ENCODE data around the gene ZNF296.

Gene ZNF296

DNA sequence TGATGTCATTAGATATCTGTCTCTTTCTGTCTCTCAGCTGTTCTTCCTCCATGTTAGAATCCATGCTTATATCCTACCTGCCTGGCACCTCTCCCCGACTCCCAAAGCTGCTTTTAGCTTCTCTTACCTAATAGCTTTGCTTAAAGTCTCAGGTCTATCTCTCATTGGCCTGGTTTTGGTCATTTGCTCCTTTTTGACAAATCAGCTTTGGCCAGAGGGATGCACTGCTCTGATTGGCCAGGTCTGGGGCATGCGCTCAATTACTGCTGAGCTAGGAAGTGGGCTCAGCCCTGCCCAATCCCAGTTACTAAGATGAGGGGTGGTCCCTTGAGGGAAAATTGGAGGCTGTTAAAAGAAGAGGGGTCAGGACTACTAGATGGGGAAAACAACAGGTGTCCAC, 48.9 kb downstream of the ZNF296 start:
- no peak for DNase-seq (ENCODE audit: extremely low read depth in 1 of 2, low read depth in 1 of 2)

DNA sequence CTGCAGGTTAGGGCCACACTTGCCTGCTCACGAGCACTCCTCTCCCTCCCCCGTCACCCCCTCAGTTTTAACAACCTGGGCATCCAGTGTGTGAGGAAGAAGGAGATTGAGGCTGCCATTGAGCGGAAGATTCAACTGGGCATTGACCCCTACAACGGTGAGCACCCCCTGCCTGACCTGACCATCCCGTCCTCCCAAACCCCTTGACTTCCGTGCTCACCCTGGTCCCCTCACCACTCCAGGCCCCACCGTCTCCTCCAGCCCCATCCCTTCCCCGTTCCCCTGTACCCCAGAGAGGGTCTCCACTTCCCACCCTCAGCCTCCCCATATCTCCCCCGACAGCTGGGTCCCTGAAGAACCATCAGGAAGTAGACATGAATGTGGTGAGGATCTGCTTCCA, 51.0 kb downstream of the ZNF296 start:
- DNase-seq (ENCODE audit: extremely low read depth in 1 of 2, low read depth in 1 of 2): no peak

DNA sequence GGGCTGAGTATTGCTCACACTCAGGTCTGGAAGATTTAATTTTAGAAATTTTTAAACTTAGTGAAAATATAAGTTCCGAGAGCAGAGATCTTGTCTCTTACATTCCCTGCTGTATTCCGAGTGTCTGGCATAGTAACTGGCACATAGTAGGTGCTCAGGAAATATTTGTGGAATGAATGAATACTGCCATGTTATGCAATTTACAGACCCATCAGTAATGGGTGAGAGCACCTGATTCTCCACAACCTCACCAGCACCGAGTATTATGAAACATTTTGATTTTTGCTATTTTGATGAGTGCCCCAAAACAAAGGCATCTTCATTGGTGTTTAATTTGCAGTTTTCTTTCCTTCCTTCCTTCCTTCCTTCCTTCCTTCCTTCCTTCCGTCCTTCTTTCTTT, 53.2 kb downstream of the ZNF296 start:
- DNase-seq (ENCODE audit: extremely low read depth in 1 of 2, low read depth in 1 of 2): no peak

DNA sequence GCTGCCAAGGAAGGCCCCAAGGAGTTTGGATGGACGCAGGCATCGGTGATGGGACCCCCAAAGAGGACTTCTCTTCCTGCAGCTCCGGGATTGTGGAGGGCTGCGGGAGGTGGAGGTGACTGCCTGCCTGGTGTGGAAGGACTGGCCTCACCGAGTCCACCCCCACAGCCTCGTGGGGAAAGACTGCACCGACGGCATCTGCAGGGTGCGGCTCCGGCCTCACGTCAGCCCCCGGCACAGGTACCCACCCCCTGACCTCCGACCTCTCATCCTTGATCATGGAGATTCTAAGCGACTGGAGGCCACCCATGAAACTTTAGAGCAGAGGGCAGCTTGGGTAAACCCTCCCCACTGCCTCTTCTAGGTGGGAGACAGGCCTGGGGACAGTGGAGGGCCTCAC, 54.3 kb downstream of the ZNF296 start:
- no peak for DNase-seq (ENCODE audit: extremely low read depth in 1 of 2, low read depth in 1 of 2)

Measured in activated CD8-positive, alpha-beta memory T cell treated with anti-CD3 and anti-CD28 coated beads for 1 hour (primary cell).